ENCODE results near the gene TM9SF3.
"Not testable (repeated sequence)": the region's sequence is repeated elsewhere in the genome, so short reads cannot be mapped to it uniquely, and the experiment has no call there.

TM9SF3 gene

DNA sequence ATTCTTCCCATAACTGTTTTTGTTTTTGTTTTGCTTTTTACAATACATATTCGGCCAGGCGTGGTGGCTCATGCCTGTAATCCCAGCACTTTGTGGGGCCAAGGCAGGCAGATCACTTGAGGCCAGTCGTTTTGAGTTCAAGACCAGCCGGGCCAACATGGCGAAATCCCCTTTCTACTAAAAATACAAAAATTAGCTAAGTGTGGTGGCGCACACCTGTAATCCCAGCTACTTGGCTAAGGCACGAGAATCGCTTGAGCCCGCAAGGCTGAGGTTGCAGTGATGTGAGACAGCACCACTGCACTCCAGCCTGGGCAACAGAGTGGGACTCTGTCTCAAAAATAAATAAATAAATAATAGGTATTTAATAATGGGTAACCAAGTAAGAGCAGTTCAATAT is 2.3 kb downstream of the TM9SF3 start:
- H3K27ac Mint-ChIP-seq = peak overlapping the region; percentile 12
- H3K4me1 Mint-ChIP-seq = peaks cover 56% of the 10 kb centered on the region
- peak overlapping the region; percentile 67 for H3K4me3 Mint-ChIP-seq
- no peaks in the 10 kb centered on the region for H3K9me3 Mint-ChIP-seq
- no peaks in the 10 kb centered on the region for H3K27me3 Mint-ChIP-seq
- H3K36me3 Mint-ChIP-seq = peaks cover 4% of the 10 kb centered on the region

GRCh38 chr10:96584035-96584434 is 2.8 kb downstream of the TM9SF3 start:
- H3K27ac Mint-ChIP-seq = no peak overlapping the region
- H3K36me3 Mint-ChIP-seq = peaks cover 4% of the 10 kb centered on the region
- H3K27me3 Mint-ChIP-seq = no peaks in the 10 kb centered on the region
- peaks cover 57% of the 10 kb centered on the region for H3K4me1 Mint-ChIP-seq
- H3K4me3 Mint-ChIP-seq = peak overlapping the region; percentile 67
- no peaks in the 10 kb centered on the region for H3K9me3 Mint-ChIP-seq

GRCh38 chr10:96579133-96579532 is 7.7 kb downstream of the TM9SF3 start:
- H3K9me3 Mint-ChIP-seq = no peaks in the 10 kb centered on the region
- peaks cover 15% of the 10 kb centered on the region for H3K36me3 Mint-ChIP-seq
- H3K4me1 Mint-ChIP-seq = peaks cover 86% of the 10 kb centered on the region
- peak overlapping the region; percentile 10 for H3K27ac Mint-ChIP-seq
- no peaks in the 10 kb centered on the region for H3K27me3 Mint-ChIP-seq
- no peak overlapping the region for H3K4me3 Mint-ChIP-seq

DNA sequence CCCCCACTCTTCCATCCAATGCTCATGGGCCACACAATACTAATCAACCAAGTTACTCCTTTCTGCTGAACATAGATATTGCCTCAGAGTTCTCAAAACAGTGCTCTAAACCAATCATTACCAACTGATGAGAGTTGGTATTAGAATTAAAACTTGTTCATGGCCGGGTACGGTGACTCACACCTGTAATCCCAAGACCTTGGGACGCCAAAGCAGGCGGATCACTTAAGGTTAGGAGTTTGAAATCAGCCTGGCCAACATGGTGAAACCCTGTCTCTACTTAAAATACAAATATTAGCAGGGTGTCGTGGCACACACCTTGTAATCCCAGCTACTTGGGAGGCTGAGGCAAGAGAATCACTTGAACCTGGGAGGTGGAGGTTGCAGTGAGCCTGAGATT is 8.2 kb downstream of the TM9SF3 start:
- no peaks in the 10 kb centered on the region for H3K9me3 Mint-ChIP-seq
- peak overlapping the region; percentile 10 for H3K27ac Mint-ChIP-seq
- peaks cover 86% of the 10 kb centered on the region for H3K4me1 Mint-ChIP-seq
- H3K4me3 Mint-ChIP-seq = no peak overlapping the region
- peaks cover 19% of the 10 kb centered on the region for H3K36me3 Mint-ChIP-seq
- H3K27me3 Mint-ChIP-seq = no peaks in the 10 kb centered on the region

GRCh38 chr10:96578022-96578421 is 8.8 kb downstream of the TM9SF3 start:
- H3K4me3 Mint-ChIP-seq = no peak overlapping the region

GRCh38 chr10:96577069-96577468 is 9.7 kb downstream of the TM9SF3 start:
- H3K36me3 Mint-ChIP-seq = peaks cover 27% of the 10 kb centered on the region
- H3K27ac Mint-ChIP-seq = no peak overlapping the region
- peaks cover 82% of the 10 kb centered on the region for H3K4me1 Mint-ChIP-seq
- H3K27me3 Mint-ChIP-seq = no peaks in the 10 kb centered on the region
- no peaks in the 10 kb centered on the region for H3K9me3 Mint-ChIP-seq
- no peak overlapping the region for H3K4me3 Mint-ChIP-seq

More at GRCh38 chr10:96578022-96578421, 8.8 kb downstream of the TM9SF3 start:
- H3K36me3 Mint-ChIP-seq = peaks cover 23% of the 10 kb centered on the region
- H3K27me3 Mint-ChIP-seq = no peaks in the 10 kb centered on the region
- no peak overlapping the region for H3K27ac Mint-ChIP-seq
- H3K9me3 Mint-ChIP-seq = no peaks in the 10 kb centered on the region
- H3K4me1 Mint-ChIP-seq = peaks cover 86% of the 10 kb centered on the region

GRCh38 chr10:96576277-96576980 is 10.4 kb downstream of the TM9SF3 start:
- Mint-ChIP-seq H3K27me3 (no peaks in the 10 kb centered on the region), H3K4me1 (peaks cover 82% of the 10 kb centered on the region), H3K9me3 (no peaks in the 10 kb centered on the region), H3K36me3 (peaks cover 27% of the 10 kb centered on the region), H3K4me3 (no peak overlapping the region), H3K27ac (no peak overlapping the region)

DNA sequence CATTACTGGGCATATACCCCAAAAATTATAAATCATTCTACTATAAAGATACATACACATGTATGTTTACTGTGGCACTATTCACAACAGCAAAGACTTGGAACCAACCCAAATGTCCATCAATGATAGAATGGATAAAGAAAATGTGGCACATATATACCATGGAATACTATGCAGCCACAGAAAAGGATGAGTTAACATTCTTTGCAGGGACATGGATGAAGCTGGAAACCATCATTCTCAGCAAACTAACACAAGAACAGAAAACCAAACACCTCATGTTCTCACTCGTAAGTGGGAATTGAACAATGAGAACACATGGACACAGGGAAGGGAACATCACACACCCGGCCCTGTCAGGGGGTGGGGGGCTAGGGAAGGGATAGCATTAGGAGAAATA is 12.2 kb downstream of the TM9SF3 start:
- Mint-ChIP-seq H3K36me3 (peaks cover 26% of the 10 kb centered on the region), H3K4me1 (peaks cover 82% of the 10 kb centered on the region)
- H3K4me3 Mint-ChIP-seq, H3K27ac Mint-ChIP-seq, H3K27me3 Mint-ChIP-seq, H3K9me3 Mint-ChIP-seq: not testable (repeated sequence)

DNA sequence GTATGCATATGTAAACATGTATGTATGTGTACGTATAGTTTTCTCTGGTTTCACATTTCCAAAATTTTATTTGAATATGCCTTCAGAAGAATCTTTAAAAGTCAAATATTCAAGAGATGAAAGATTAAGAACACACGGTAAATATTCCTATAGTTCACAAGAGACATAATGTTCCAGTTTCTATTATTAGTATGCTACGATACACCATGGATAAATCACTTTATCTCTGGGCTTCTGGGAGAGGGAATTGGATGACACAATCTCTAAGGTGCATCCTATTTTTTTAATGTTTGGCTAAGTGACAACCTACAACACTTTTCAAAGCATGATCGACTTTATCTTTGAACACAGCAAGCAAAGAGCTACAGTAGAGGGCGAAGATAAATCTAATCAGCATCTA is 13.8 kb downstream of the TM9SF3 start:
- Mint-ChIP-seq H3K27me3 (no peaks in the 10 kb centered on the region), H3K27ac (no peak overlapping the region), H3K4me3 (no peak overlapping the region), H3K4me1 (peaks cover 86% of the 10 kb centered on the region), H3K9me3 (no peaks in the 10 kb centered on the region), H3K36me3 (peaks cover 28% of the 10 kb centered on the region)

DNA sequence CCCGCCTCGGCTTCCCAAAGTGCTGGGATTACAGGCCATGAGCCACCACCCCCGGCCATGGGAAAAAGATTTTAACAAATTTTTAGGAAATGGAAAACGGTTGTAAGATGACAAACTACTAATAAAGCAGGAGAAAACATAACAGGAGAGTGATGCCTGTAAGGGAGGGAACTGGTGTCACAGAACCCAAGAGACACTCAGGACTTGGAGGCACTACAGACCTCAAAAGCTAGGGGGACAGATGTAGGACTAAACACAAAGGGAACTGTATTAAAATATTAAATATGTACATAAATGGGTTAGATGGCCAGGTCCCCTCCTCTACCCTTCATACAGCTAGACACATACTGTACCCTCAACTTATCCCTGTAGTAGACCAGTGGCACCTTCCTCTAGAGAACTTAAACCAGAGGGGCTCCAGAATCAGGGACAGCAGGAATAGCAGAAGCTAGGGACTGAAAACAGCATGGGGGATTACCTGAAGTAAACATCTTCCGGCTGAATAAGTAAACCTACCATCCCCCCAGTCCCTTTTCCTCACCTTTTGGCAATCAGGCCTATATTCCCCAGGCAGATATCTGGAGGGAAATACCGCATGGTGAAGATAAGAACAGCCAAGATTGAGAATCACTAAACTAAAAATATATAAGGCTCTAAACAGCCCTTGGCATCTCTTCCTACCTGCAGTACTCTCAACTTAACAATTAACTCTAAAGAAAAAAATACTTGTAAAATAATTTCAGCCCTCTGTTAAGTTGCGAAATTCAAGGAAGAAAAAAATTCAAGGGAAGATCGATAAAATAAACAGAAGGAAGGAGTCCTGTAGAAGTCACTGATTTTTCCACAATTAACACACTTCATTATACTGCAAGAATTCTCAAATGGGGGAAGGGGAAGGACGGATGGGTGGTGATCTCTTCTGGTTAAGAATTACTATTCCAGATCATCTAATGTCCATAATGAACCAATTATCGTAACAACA is 15.5 kb downstream of the TM9SF3 start:
- Mint-ChIP-seq H3K4me1 (peaks cover 83% of the 10 kb centered on the region), H3K4me3 (no peak overlapping the region), H3K9me3 (no peaks in the 10 kb centered on the region), H3K27me3 (no peaks in the 10 kb centered on the region), H3K36me3 (peaks cover 29% of the 10 kb centered on the region), H3K27ac (no peak overlapping the region)

DNA sequence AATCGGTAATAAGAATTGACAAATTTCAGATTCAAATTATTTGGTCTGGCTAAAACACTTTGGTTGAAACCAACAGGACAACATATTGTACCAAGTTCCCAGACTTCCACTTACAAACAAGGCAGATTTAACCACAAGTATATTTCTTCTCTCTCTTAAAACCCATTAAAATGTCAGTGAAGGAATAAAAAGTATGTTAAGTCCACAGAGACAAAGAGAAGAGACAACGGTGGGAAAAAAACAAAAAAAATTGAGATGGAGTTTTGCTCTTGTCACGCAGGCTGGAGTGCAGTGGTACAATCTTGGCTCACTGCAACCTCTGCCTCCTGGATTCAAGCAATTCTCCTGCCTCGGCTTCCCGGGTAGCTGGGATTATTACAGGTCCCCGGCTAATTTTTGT is 16.3 kb downstream of the TM9SF3 start:
- no peak overlapping the region for H3K27ac Mint-ChIP-seq
- peaks cover 87% of the 10 kb centered on the region for H3K4me1 Mint-ChIP-seq
- H3K4me3 Mint-ChIP-seq = no peak overlapping the region
- peaks cover 29% of the 10 kb centered on the region for H3K36me3 Mint-ChIP-seq
- no peaks in the 10 kb centered on the region for H3K27me3 Mint-ChIP-seq
- no peaks in the 10 kb centered on the region for H3K9me3 Mint-ChIP-seq

- Mint-ChIP-seq H3K4me1 (peaks cover 81% of the 10 kb centered on the region), H3K9me3 (no peaks in the 10 kb centered on the region), H3K27me3 (no peaks in the 10 kb centered on the region), H3K36me3 (peaks cover 21% of the 10 kb centered on the region), H3K27ac (peak overlapping the region; percentile 41), H3K4me3 (no peak overlapping the region)
Observed at GRCh38 chr10:96568402-96568801, 18.4 kb downstream of the TM9SF3 start.

GRCh38 chr10:96565774-96566173 is 21.0 kb downstream of the TM9SF3 start:
- Mint-ChIP-seq H3K36me3 (peaks cover 21% of the 10 kb centered on the region), H3K27me3 (no peaks in the 10 kb centered on the region), H3K9me3 (no peaks in the 10 kb centered on the region), H3K4me1 (peaks cover 62% of the 10 kb centered on the region), H3K4me3 (peak overlapping the region; percentile 31), H3K27ac (peak overlapping the region; percentile 59)

DNA sequence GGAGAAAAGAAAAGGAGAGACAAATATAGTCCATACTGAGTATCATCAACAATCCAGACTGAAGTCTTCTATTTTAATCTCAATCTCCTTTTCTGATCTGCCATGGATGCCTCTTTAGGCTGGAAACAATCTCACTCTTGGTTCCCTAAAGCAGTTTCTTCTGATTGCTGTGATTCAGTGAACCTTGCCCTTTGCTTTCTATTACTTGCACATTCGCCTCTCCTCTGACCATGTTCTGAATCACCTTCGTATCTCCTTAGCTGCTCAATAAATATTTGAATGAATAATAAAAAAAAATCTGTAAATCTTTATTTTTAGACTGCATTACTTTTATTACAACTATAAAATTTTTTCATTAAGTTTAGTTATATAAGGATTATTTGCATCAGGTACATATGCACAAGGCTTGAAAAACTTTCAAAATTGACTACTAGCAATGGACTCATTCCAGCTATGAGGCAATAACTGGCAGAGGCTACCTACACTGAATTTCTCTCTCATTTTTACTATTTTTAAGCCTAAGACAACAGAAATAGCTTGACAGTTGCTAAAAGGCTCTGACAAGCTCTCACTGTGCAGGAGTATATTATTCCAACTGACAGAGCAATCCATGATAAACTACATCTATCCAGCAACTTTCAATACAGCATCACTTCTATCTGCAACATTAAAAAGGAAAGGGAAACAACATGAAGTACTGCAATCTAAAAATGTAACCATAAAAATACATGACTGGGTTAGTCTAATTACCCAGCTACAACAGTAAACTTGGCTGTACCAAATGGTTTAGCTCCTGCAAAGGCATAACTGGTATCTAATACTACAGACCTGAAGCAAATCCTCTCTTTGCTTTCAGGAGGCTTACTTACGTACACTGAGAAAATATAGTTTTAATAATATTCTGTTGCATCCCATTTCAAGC is 25.6 kb downstream of the TM9SF3 start:
- Mint-ChIP-seq H3K4me3 (no peak overlapping the region), H3K27ac (no peak overlapping the region), H3K27me3 (no peaks in the 10 kb centered on the region), H3K4me1 (peaks cover 21% of the 10 kb centered on the region), H3K9me3 (no peaks in the 10 kb centered on the region), H3K36me3 (peaks cover 19% of the 10 kb centered on the region)

DNA sequence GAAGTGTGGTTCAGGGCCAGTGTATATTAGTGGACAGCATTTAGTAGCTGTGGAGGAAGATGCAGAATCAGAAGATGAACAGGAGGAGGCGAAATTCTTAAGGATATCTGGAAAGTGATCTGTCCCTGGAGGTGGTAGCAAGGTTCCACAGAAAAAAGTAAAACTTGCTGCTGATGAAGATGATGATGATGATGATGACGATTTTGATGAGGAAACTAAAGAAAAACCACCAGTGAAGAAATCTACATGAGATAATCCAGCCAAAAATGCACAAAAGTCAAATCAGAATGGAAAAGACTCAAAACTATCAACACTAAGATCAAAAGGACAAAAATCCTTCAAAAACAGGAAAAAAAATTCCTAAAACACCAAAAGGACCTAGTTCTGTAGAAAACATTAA is 26.3 kb downstream of the TM9SF3 start:
- H3K36me3 Mint-ChIP-seq = peaks cover 19% of the 10 kb centered on the region
- peak overlapping the region; percentile 14 for H3K27ac Mint-ChIP-seq
- H3K4me3 Mint-ChIP-seq = no peak overlapping the region

More for the DNA sequence above, 26.3 kb downstream of the TM9SF3 start:
- Mint-ChIP-seq H3K4me1 (peaks cover 13% of the 10 kb centered on the region), H3K9me3 (no peaks in the 10 kb centered on the region), H3K27me3 (no peaks in the 10 kb centered on the region)

Measured in activated naive CD4-positive, alpha-beta T cell treated with anti-CD3 and anti-CD28 coated beads, Interleukin-2, amount 50 U/mL, for 24 hours (primary cell).